HepG2 (cell line): ENCODE measurements around the gene ABCC3. TPM values are rescaled to one million over a fixed set of nuclear protein-coding genes. Genes with fewer than 3 reads are reported as not detected.
"Not testable (repeated sequence)": the region's sequence is repeated elsewhere in the genome, so short reads cannot be mapped to it uniquely, and the experiment has no call there.

Experiments used
- ATAC-seq: fragments of 200-7000 bp; cut with Tn5 transposase; 3 replicates; pipeline ENCODE4 v1.9.1; 2020; ENCODE audit warnings: mild to moderate bottlenecking, moderate library complexity
- BruUV-seq: library from RNA; stranded (reverse); fragments of 400-500 nt; replicated peaks from 2 replicates; lab custom pipeline; 2021; lab: Mats Ljungman, UMichigan
- CTCF ChIA-PET: fragments of 300-600 bp; formaldehyde crosslinking; extraction: SDS; loops from one replicate; lab custom pipeline; 2021; ENCODE audit warnings: low total read pairs, inconsistent platforms, low intra/inter-chr PET ratio; lab: Yijun Ruan, JAX
- POLR2A ChIA-PET: fragments of 350-600 bp; sonication (Branson Sonifier 250); formaldehyde crosslinking; loops from one replicate; lab custom pipeline; 2020; ENCODE audit warnings: antibody characterized with exemption, inconsistent platforms; lab: Yijun Ruan, JAX
- DNase-seq: peaks from one replicate; pipeline ENCODE4 v3.0.0-alpha.2; 2015; ENCODE audit warnings: low spot score
- FAIRE-seq: peaks from 3 replicates; lab custom pipeline; 2011; peaks lifted over from hg19 to GRCh38; lab: Jason Lieb, UNC
- H2AFZ ChIP-seq: one replicate; pipeline ENCODE4 v1.6.1; 2011; ENCODE audit warnings: low read length, inconsistent platforms
- H3K27ac ChIP-seq: fragments of 300-600 bp; 3 replicates; pipeline ENCODE4 v1.8.0; 2011; ENCODE audit warnings: mixed run types, mild to moderate bottlenecking, mixed read lengths, low read length, inconsistent platforms; ENCODE audit not compliant: insufficient read depth; ENCODE audit errors: extremely low read length
- H3K27me3 ChIP-seq, 2 experiments: fragments of 200-600 bp in 1 of 2; 2 replicates in 1 of 2; 3 replicates in 1 of 2; pipeline versions ENCODE4 v1.6.0 to v1.8.0; 2011; ENCODE audit warnings: low read length in 2 of 2, mild to moderate bottlenecking in 2 of 2, moderate library complexity in 2 of 2, inconsistent platforms in 1 of 2; ENCODE audit not compliant: insufficient read depth in 2 of 2, control insufficient read depth in 1 of 2
- H3K36me3 ChIP-seq, 2 experiments: fragments of 200-600 bp in 1 of 2; replicated peaks in 1 of 2; 2 replicates in 1 of 2; 3 replicates in 1 of 2; pipeline versions ENCODE4 v1.5.1 to v1.8.0; 2011; ENCODE audit warnings: low read length in 2 of 2, inconsistent platforms in 1 of 2; ENCODE audit not compliant: insufficient read depth in 2 of 2, control insufficient read depth in 1 of 2
- H3K4me1 ChIP-seq: 2 replicates; pipeline ENCODE4 v1.5.1; 2012; ENCODE audit warnings: low read length, inconsistent platforms; ENCODE audit not compliant: insufficient read depth
- H3K4me2 ChIP-seq: 2 replicates; pipeline ENCODE4 v1.6.0; 2011; ENCODE audit warnings: low read depth, low read length, inconsistent platforms
- H3K4me3 ChIP-seq, 3 experiments: fragments of 200-600 bp in 1 of 3; sonication (generic), shearing (Covaris generic) in 1 of 3; replicated peaks in 1 of 3; 2 replicates each; pipeline ENCODE4 v1.5.1; 2011 to 2016; ENCODE audit warnings: low read length in 3 of 3, inconsistent platforms in 2 of 3, low read depth in 2 of 3, mild to moderate bottlenecking in 2 of 3, control low read depth in 1 of 3, mixed read lengths in 1 of 3; ENCODE audit not compliant: insufficient read depth in 1 of 3
- H3K79me2 ChIP-seq: one replicate; pipeline ENCODE4 v1.6.1; 2011; ENCODE audit warnings: low read length, inconsistent platforms; ENCODE audit not compliant: insufficient read depth
- H3K9ac ChIP-seq: 2 replicates; pipeline ENCODE4 v1.6.0; 2011; ENCODE audit warnings: mild to moderate bottlenecking, low read depth, low read length, inconsistent platforms; ENCODE audit not compliant: insufficient read depth
- H3K9me3 ChIP-seq: 2 replicates; pipeline ENCODE4 v1.5.1; 2012; ENCODE audit warnings: mild to moderate bottlenecking, low read length
- H4K20me1 ChIP-seq: 2 replicates; pipeline ENCODE4 v1.6.0; 2011; ENCODE audit warnings: inconsistent platforms, mild to moderate bottlenecking, low read length, moderate library complexity; ENCODE audit not compliant: insufficient read depth
- ELF3 ChIP-seq: IDR thresholded peaks from 2 replicates; pipeline ENCODE4 v1.6.1; 2016; ENCODE audit warnings: missing genetic modification reagents, missing compliant biosample characterization
- SAP130 ChIP-seq: IDR thresholded peaks from 2 replicates; pipeline ENCODE4 v1.6.1; 2016; ENCODE audit warnings: low read depth
- YEATS4 ChIP-seq: sonication (generic); formaldehyde crosslinking; IDR thresholded peaks from 2 replicates; pipeline ENCODE4 v1.4.0; 2020; ENCODE audit warnings: missing genetic modification reagents, borderline replicate concordance
- ZFY ChIP-seq: sonication (generic); formaldehyde crosslinking; IDR thresholded peaks from 2 replicates; pipeline ENCODE4 v1.4.0; 2020; ENCODE audit warnings: missing genetic modification reagents
- ZNF121 ChIP-seq: sonication (generic); formaldehyde crosslinking; IDR thresholded peaks from 2 replicates; pipeline ENCODE4 v1.5.0; 2020; ENCODE audit warnings: mild to moderate bottlenecking, missing genetic modification reagents
- ZNF414 ChIP-seq: sonication (generic); formaldehyde crosslinking; IDR thresholded peaks from 2 replicates; pipeline ENCODE4 v1.5.0; 2020; ENCODE audit warnings: missing genetic modification reagents
- ZNF607 ChIP-seq: sonication (generic); formaldehyde crosslinking; IDR thresholded peaks from 2 replicates; pipeline ENCODE4 v1.5.1; 2020; ENCODE audit warnings: missing genetic modification reagents, mild to moderate bottlenecking, borderline replicate concordance
- whole genome bisulfite sequencing: methylation state at CpG from one replicate; pipeline ENCODE4 v1.1.6; 2017; ENCODE audit warnings: low lambda C conversion rate; 5-methylcytosine and 5-hydroxymethylcytosine counted together
- in situ Hi-C: cut with HindIII; loops from 2 replicates; pipeline ENCODE4 v1.10.0; 2017; ENCODE audit warnings: low pct_unique_long_range_greater_than_20kb; ENCODE audit not compliant: extremely low pct_ligation_motif_present
- intact Hi-C: fragments of 100-400 bp; cut with micrococcal nuclease; formaldehyde crosslinking; loops from one replicate; pipeline ENCODE4 v1.10.0; 2022; ENCODE audit not compliant: unreplicated experiment
- polyA plus RNA-seq, 8 experiments: library from polyadenylated mRNA; depleted of rRNA in 3 of 8; stranded (reverse) in 7 of 8; unstranded in 1 of 8; fragments of >200 nt; fragmentation: Illumina TruSeq in 4 of 8; extraction: Trizol in 4 of 8; gene quantifications; 2 replicates each; pipeline versions ENCODE4 v1.2.1 to v1.2.3, GENCODE V29; 2011 to 2016; ENCODE audit warnings: low read depth in 4 of 8, missing spikeins in 1 of 8, mixed read lengths in 1 of 8; ENCODE audit not compliant: insufficient read depth in 1 of 8
- total RNA-seq, 5 experiments: library from RNA; depleted of rRNA; stranded (reverse); fragments of >200 nt; fragmentation: Illumina TruSeq; extraction: Trizol; gene quantifications; 2 replicates each; pipeline ENCODE4 v1.2.3, GENCODE V29; 2016; ENCODE audit warnings: low read depth in 1 of 5
- TF ChIP-seq, protein P1 (sequence below): sonication (generic); formaldehyde crosslinking; IDR thresholded peaks from 2 replicates; pipeline ENCODE4 v1.5.1; 2020; ENCODE audit warnings: mild to moderate bottlenecking, moderate library complexity, missing genetic modification reagents
- TF ChIP-seq, protein P2 (sequence below): sonication (generic); formaldehyde crosslinking; IDR thresholded peaks from 2 replicates; pipeline ENCODE4 v1.5.0; 2020; ENCODE audit warnings: mild to moderate bottlenecking, missing genetic modification reagents, borderline replicate concordance

Gene ABCC3
- total and polyA plus RNA-seq, 2 of the 13 experiments (the other 11 are each of a cell fraction or from before 2014, with no cell fraction given) = 25.2 to 50.7 TPM

DNA sequence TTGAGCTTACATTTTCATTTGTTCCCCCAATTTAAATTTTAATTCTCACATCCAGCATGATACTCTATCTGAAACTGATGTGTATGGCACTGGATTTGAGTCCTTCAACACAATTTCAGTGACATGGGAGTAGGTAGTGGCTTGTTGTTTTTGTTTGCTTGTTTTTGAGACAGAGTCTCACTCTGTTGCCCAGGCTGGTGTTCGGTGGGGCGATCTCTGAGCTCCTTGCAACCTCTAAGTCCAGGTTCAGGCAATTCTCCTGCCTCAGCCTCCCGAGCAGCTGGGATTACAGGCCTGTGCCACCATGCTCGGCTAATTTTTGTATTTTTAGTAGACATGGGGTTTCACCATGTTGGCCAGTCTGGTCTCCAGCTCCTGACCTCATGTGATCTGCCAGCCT, 74.4 kb downstream of the ABCC3 start:
- FAIRE-seq, H3K36me3 ChIP-seq, H4K20me1 ChIP-seq, ATAC-seq, H3K9me3 ChIP-seq, BruUV-seq, CTCF ChIA-PET, DNase-seq, H3K27me3 ChIP-seq, in situ Hi-C loops: not testable (repeated sequence)
- H3K9ac ChIP-seq = peak overlapping the region; percentile 96
- 59% methylated on average over 4 of the region's 4 CpGs for WGBS
- peak overlapping the region; percentile 99 for H3K4me2 ChIP-seq
- H2AFZ ChIP-seq = peak overlapping the region; percentile 90
- H3K27ac ChIP-seq = peak overlapping the region; percentile 91
- intact Hi-C loops = loop anchor here (2.0 kb wide), 1 partner anchor 48 kb away; no protein-coding TSS in a partner anchor
- peaks cover 34% of the 10 kb centered on the region for H3K79me2 ChIP-seq
- TF ChIP-seq ZFY (CRISPR knock-in tag) (0 out of 2 replicates have a peak, but pooled peaks have one; percentile 11), ELF3 (0 out of 2 replicates have a peak, but pooled peaks have one; percentile 7), ZNF121 (CRISPR knock-in tag) (peak; percentile 79), ZNF414 (CRISPR knock-in tag) (peak; percentile 14; the same call in 1 of the 2 replicates), SAP130 (CRISPR knock-in tag) (peak; percentile 9; the same call in 1 of the 2 replicates), YEATS4 (CRISPR knock-in tag) (peak; percentile 11; the same call in 1 of the 2 replicates), ZNF607 (CRISPR knock-in tag) (0 out of 2 replicates have a peak, but pooled peaks have one; percentile 18)
- TF ChIP-seq, protein P1, sequence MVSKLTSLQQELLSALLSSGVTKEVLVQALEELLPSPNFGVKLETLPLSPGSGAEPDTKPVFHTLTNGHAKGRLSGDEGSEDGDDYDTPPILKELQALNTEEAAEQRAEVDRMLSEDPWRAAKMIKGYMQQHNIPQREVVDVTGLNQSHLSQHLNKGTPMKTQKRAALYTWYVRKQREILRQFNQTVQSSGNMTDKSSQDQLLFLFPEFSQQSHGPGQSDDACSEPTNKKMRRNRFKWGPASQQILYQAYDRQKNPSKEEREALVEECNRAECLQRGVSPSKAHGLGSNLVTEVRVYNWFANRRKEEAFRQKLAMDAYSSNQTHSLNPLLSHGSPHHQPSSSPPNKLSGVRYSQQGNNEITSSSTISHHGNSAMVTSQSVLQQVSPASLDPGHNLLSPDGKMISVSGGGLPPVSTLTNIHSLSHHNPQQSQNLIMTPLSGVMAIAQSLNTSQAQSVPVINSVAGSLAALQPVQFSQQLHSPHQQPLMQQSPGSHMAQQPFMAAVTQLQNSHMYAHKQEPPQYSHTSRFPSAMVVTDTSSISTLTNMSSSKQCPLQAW (CRISPR knock-in tag) = 0 out of 2 replicates have a peak, but pooled peaks have one; percentile 7
- TF ChIP-seq, protein P2, sequence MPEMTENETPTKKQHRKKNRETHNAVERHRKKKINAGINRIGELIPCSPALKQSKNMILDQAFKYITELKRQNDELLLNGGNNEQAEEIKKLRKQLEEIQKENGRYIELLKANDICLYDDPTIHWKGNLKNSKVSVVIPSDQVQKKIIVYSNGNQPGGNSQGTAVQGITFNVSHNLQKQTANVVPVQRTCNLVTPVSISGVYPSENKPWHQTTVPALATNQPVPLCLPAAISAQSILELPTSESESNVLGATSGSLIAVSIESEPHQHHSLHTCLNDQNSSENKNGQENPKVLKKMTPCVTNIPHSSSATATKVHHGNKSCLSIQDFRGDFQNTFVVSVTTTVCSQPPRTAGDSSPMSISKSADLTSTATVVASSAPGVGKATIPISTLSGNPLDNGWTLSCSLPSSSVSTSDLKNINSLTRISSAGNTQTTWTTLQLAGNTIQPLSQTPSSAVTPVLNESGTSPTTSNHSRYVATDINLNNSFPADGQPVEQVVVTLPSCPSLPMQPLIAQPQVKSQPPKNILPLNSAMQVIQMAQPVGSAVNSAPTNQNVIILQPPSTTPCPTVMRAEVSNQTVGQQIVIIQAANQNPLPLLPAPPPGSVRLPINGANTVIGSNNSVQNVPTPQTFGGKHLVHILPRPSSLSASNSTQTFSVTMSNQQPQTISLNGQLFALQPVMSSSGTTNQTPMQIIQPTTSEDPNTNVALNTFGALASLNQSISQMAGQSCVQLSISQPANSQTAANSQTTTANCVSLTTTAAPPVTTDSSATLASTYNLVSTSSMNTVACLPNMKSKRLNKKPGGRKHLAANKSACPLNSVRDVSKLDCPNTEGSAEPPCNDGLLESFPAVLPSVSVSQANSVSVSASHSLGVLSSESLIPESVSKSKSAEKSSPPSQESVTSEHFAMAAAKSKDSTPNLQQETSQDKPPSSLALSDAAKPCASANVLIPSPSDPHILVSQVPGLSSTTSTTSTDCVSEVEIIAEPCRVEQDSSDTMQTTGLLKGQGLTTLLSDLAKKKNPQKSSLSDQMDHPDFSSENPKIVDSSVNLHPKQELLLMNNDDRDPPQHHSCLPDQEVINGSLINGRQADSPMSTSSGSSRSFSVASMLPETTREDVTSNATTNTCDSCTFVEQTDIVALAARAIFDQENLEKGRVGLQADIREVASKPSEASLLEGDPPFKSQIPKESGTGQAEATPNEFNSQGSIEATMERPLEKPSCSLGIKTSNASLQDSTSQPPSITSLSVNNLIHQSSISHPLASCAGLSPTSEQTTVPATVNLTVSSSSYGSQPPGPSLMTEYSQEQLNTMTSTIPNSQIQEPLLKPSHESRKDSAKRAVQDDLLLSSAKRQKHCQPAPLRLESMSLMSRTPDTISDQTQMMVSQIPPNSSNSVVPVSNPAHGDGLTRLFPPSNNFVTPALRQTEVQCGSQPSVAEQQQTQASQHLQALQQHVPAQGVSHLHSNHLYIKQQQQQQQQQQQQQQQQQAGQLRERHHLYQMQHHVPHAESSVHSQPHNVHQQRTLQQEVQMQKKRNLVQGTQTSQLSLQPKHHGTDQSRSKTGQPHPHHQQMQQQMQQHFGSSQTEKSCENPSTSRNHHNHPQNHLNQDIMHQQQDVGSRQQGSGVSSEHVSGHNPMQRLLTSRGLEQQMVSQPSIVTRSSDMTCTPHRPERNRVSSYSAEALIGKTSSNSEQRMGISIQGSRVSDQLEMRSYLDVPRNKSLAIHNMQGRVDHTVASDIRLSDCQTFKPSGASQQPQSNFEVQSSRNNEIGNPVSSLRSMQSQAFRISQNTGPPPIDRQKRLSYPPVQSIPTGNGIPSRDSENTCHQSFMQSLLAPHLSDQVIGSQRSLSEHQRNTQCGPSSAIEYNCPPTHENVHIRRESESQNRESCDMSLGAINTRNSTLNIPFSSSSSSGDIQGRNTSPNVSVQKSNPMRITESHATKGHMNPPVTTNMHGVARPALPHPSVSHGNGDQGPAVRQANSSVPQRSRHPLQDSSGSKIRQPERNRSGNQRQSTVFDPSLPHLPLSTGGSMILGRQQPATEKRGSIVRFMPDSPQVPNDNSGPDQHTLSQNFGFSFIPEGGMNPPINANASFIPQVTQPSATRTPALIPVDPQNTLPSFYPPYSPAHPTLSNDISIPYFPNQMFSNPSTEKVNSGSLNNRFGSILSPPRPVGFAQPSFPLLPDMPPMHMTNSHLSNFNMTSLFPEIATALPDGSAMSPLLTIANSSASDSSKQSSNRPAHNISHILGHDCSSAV = 0 out of 2 replicates have a peak, but pooled peaks have one; percentile 19
- POLR2A ChIA-PET = interaction anchor here (1.1 to 6.5 kb wide), 7 partner anchors 9 to 83 kb away, joined by 3 to 97 read pairs (median 6); partner anchors contain the start of gene LUC7L3
- H3K4me3 ChIP-seq = peak overlapping the region; percentile 87 to 92 (median 88); a peak in 4 of 6 replicates
- H3K4me1 ChIP-seq = peaks cover 40% of the 10 kb centered on the region
